ENCODE results near the gene PAQR8.
"Not testable (repeated sequence)": the region's sequence is repeated elsewhere in the genome, so short reads cannot be mapped to it uniquely, and the experiment has no call there.

The PAQR8 gene

GRCh38 chr6:52381249-52381648 is 19.3 kb downstream of the PAQR8 start:
- DNase-seq: no peak

GRCh38 chr6:52384145-52384766 is 22.3 kb downstream of the PAQR8 start:
- DNase-seq: no peak

GRCh38 chr6:52385074-52385473 is 23.1 kb downstream of the PAQR8 start:
- no peak for DNase-seq

DNA sequence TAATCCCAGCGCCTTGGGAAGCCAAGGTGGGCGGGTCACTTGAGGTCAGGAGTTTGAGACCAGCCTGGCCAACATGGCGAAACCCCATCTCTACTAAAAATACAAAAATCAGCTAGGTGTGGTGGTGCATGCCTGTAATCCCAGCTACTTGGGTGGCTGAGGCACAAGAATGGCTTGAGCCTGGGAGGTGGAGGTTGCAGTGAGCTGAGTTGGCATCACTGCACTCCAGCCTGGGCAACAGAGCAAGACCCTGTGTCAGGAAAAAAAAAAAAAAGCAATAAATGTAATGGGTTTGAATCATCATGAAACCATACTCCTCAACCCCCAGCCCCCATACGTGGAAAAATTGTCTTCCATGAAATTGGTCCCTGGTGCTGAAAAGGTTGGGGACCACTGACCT is 26.2 kb downstream of the PAQR8 start:
- not testable (repeated sequence) for DNase-seq

DNA sequence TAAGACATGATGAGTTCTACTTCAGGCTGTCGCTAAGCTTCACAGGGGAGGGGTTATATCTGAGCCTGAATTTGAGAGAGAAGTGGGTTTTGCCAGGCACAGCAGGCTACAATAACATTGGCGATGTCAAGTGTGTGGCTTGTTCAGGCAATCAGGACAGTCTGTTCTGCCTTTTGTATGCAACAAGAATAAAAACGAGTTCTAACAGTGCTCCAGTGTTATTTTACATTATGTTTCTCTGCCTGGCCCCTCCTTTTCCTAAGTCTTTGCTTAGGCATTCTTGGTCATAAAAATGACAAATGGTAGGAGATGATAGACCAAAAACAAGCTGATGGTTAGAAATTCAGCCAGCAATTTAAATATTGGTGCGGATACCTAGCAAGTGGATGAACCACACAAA is 26.8 kb downstream of the PAQR8 start:
- DNase-seq: no peak

DNA sequence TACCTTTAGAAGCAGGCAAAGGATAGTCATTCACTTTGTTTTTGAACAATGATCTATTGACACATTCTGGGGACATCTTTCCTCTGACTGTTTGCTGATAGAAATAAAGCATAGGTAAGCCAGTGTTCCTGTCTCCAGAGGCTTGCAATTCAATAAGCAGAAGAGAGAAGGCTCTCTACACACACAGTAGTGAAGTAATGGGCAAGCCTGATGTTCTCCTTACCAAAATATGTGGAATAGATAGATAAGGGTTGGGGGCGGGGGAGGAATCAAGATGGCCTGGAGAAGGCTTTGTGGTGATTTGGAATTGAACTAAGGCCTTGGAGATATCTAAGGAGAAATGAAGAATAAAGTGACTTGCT is 27.3 kb downstream of the PAQR8 start:
- no peak for DNase-seq

DNA sequence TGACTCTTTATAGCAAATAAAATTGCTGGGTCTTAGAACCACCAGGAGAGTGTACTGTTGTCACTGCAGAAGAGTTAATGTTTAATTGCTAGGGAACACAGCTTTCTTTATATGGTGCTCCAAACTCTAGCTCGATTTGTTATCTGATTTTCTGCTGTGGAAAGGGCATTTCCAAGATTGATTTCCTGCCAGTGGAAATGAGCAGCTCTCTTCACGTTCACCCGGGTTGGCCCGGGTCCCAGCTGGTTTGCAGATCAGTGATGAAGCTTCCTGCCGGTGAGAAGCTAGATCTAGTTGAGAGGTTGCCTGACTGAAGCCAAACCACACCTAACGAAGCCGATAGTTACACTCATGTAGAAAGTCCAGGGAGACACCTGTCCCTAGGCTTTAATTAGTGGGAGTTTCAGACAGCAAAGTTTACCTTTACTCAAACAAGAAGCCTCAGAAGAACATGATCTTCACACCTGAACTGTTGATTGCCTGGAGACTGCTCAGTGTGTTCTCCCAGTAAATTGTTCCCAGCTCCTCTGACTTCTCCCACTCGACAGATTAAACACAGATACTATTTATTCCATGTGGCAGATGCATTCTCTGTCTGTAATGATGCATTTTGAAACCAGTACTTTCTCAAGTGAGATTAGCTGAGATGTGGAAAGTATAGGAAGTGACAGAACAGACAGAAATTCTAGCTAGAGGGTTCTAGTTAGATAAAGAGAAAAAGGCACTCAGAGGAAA is 27.8 kb downstream of the PAQR8 start:
- DNase-seq: no peak

- DNase-seq: no peak
These were observed 28.4 kb downstream of the PAQR8 start for GRCh38 chr6:52390361-52390727.

DNA sequence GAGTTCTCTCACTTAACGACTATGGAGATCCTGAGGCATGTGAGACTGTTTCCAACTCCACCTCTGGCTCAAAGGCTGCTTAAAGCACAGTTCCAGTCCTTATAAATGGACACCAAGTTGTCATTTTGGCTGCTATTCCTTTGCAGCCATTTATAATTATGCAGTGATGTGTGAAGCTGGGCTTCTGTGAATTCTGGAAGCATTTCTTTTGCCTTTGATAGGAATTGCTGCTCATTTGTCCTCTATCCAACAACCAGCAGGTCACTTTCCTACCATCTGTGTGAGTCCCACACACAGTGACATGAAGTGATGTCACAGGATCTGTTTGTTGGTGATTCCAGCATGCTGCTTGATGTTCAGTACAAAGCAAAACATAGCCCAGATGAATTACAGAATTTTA is 29.6 kb downstream of the PAQR8 start:
- DNase-seq: no peak

GRCh38 chr6:52392944-52393343 is 31.0 kb downstream of the PAQR8 start:
- DNase-seq: no peak

GRCh38 chr6:52393780-52394179 is 31.8 kb downstream of the PAQR8 start:
- no peak for DNase-seq

- no peak for DNase-seq
These were observed 32.3 kb downstream of the PAQR8 start for GRCh38 chr6:52394251-52394666.

GRCh38 chr6:52395969-52396368 is 34.0 kb downstream of the PAQR8 start:
- no peak for DNase-seq

DNA sequence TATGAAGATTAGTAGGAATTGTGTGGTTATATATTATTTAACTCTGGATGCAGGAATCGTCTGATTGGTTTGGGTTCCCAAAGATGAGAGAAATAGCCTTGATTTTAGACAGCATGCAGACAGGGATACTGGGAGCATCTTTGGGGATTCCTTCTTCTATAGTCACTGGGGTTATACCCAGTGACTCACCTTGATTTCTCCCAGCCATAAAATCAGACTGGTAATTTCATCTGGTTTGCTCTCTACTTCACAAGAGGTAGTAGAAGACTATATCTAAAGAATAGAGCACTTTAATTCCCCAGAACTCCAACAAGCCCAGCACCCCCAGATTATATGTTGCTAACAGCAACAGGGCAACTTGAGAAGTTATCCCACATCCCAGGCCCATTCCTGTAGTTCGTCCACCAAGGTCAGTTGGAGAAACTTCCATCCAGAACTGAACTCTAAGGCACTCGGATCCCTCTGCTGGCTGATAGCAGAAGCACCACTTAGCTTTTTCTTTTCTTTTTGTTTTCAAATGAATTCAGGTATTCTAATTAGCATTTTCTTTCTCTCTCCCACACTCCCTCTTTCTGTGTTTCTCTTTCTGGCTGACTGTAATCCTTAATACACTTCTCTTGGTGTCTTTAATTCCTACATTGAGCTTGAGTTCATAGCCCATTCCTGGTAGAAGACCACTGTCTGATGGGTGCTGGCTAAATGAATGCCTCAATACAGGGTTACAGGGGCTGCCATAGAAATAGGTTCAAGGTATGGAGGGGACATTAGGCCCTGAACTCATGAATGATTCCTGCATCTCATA is 37.8 kb downstream of the PAQR8 start:
- DNase-seq: no peak

DNA sequence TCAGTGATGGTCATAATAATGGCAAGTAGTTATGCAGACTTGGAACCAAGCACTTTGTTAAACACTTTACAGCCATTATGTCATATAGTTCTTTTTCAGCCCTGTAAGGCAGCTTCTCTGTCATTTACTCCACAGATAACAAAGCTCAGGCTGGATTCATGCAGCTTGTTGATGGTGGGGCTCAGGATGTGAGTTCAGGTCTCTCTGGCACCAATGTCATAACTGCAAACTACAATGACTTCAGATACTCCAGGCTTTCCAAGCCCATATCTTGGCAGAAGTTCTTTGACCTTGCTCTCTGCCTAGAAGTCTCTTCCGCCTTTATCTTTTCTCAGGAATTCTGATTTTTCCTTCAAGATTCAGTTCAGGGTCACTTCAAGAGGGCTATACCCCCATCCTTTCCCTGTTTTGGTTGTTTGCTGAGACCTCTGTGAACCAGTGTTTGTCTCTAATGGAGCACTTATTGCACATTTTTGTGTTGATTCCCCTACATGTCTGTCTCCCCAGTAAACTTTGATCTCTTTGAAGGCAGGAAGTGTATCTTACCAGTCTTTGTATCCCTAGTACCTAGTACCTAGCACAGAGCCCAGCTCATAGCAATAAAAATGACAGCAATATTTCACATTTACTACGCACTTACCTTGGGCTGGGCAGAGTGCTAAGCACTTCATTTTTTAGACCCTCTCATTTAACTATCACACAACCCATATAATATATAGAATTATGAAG is 38.5 kb downstream of the PAQR8 start:
- DNase-seq: no peak

- DNase-seq: no peak
These were observed 41.1 kb downstream of the PAQR8 start for GRCh38 chr6:52403086-52403485.

DNA sequence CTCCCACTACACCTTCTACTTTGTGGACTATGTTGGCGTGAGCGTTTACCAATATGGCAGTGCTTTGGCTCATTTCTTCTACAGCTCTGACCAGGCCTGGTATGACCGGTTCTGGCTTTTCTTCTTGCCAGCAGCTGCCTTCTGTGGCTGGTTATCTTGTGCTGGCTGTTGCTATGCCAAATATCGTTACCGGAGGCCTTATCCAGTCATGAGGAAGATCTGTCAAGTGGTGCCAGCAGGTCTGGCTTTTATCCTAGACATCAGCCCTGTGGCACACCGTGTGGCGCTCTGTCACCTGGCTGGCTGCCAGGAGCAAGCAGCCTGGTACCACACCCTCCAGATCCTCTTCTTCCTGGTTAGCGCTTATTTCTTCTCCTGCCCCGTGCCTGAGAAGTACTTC is 41.7 kb downstream of the PAQR8 start:
- no peak for DNase-seq

DNA sequence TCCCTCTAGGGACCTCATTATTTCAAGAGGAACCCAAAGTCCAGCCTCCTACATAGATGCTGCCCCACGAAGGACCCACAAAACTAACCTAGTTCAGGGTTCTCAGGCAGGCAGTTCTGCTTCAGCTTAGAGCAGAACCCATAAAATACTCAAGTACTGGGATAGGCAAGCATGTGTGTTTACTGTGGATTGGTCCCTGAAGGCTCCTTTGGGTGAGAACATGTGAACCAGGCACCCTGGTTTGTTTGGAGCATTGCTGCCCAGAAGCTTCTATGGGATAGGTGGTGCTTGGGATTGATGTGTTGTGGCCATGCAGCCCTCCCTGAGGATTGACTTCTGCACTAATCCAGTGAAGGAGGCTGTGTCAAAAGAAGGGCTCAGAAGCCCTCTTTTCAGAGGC is 43.3 kb downstream of the PAQR8 start:
- DNase-seq: no peak

DNA sequence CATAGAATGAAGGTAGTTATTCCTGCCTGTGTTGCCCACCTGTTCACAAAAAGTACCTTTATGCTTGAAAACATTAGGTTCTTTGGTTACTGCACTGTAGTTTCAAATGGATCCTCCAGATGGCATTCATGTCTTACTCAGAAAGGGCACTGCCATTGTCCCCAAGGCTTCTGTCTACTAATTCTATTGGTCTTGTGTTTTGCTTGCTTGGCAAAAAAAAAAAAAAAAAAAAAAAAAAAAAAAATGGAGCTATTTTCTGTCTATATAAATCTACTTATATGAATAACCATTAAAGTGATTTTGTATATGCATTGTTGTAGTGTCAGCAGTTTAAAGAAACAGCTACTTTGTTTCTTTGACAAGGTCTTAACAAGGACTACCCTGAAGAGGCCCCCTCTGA is 45.5 kb downstream of the PAQR8 start:
- DNase-seq: no peak

DNA sequence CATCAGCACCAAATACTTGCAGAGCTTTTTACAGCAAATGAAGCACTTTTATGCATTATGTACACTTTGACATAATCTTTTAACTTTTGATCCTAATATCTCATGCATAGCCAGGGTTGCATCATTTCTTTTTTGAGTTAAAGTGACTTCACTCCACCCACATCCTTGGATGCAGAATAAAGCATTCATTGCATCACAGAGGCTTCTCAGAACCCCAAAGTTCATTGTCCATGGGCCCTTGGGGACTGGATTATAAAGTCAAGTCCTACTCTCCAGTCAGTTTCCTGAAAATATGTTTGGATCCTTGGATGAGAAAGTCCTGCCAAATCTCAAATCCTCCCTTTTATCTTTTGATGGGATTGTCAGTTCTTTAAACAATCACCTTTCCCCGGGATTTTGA is 47.5 kb downstream of the PAQR8 start:
- no peak for DNase-seq

DNA sequence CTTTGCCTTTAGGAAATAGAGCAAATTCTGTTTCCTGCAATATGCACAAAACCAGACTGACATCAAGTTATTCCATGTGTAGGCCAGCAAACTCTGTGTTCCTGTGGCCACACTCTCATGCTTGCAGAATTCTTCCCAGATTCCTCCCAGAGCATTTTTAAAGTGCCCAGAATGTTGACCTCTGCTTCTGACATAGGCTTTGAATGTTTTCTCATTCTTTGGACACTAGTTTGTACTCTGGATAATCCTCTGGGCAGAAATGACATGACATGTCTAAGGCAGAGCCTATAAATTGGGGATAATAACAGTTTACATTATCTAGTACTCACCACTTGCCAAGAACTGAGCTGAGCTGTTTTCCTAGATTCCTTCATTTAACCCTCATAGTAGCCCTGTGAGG is 49.0 kb downstream of the PAQR8 start:
- no peak for DNase-seq

GRCh38 chr6:52411911-52412310 is 50.0 kb downstream of the PAQR8 start:
- DNase-seq: no peak

GRCh38 chr6:52415333-52415732 is 53.4 kb downstream of the PAQR8 start:
- DNase-seq: no peak
